Glomerular visceral epithelial cell (primary cell): ENCODE data around the gene RTKN.
"Not testable (repeated sequence)": the region's sequence is repeated elsewhere in the genome, so short reads cannot be mapped to it uniquely, and the experiment has no call there.

Experiments used
- DNase-seq: peaks from one replicate; pipeline ENCODE4 v3.0.0-alpha.2; 2016; ENCODE audit errors: extremely low spot score

The RTKN gene

GRCh38 chr2:74439373-74439772 is 2.4 kb downstream of the RTKN start:
- no peak for DNase-seq

- no peak for DNase-seq
These were observed 3.5 kb downstream of the RTKN start for GRCh38 chr2:74438248-74438647.

- DNase-seq: no peak
These were observed 4.7 kb downstream of the RTKN start for GRCh38 chr2:74436848-74437695.

DNA sequence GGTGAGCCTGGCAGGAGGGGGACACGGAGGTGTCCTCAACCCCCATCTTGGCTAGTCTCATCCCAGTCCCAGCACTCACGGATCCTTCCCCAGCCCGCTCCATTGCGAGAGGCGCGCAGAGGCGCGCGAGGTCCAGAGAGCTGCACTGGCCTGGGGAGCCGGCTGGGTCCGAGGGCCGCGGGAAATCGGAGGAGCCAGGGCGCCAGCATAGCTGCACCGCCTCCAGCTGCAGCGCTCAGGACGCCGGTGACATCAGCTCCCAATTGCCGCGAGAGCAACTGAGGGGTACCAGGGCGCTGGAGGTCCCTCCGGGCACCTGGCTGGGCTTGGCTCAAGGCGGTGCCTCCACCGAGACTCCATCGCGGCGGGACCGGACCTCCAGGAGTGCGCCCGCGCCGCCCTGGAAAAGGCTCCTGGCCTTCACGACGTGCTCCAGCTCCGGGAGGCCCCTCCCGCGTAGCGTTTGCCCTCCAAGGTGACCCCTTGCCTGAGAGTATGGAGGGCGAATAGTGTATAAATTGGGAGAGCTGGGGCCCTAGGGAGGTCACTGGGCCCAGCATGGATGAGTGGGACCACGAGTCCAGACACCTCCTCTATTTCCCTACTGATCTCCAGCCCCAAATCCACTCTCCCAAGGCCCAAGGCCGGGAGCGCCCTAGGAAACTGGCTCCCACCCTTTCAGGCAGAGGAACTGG is 5.5 kb downstream of the RTKN start:
- no peak for DNase-seq

- no peak for DNase-seq
These were observed 11.2 kb downstream of the RTKN start for GRCh38 chr2:74430502-74430901.

- DNase-seq: peak; percentile 30
These were observed 12.0 kb downstream of the RTKN start for GRCh38 chr2:74429487-74430451.

- DNase-seq: no peak
These were observed 13.1 kb downstream of the RTKN start for GRCh38 chr2:74428675-74429074.

- DNase-seq: no peak
These were observed 14.2 kb downstream of the RTKN start for GRCh38 chr2:74427551-74427950.

GRCh38 chr2:74426181-74426758 is 15.5 kb downstream of the RTKN start:
- no peak for DNase-seq

- no peak for DNase-seq
These were observed 16.2 kb downstream of the RTKN start for GRCh38 chr2:74425523-74425922.

DNA sequence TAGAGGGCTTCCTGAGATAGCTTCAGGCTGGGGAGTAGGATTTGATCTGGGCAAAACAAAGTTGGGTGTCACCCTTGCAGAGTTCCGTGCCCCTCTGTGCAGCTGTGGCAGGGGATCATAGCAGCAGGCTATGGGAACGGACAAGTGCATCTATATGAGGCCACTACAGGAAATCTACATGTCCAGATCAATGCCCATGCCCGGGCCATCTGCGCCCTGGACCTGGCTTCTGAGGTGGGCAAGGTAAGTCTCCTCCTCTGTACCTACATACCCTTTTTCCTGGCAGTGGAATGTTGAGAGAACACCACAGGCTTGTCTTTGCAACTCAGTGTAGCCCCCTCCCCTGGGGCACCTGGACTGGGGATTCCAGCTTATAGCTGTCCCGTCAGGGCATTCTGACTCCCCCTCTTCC is 16.7 kb downstream of the RTKN start:
- no peak for DNase-seq

DNA sequence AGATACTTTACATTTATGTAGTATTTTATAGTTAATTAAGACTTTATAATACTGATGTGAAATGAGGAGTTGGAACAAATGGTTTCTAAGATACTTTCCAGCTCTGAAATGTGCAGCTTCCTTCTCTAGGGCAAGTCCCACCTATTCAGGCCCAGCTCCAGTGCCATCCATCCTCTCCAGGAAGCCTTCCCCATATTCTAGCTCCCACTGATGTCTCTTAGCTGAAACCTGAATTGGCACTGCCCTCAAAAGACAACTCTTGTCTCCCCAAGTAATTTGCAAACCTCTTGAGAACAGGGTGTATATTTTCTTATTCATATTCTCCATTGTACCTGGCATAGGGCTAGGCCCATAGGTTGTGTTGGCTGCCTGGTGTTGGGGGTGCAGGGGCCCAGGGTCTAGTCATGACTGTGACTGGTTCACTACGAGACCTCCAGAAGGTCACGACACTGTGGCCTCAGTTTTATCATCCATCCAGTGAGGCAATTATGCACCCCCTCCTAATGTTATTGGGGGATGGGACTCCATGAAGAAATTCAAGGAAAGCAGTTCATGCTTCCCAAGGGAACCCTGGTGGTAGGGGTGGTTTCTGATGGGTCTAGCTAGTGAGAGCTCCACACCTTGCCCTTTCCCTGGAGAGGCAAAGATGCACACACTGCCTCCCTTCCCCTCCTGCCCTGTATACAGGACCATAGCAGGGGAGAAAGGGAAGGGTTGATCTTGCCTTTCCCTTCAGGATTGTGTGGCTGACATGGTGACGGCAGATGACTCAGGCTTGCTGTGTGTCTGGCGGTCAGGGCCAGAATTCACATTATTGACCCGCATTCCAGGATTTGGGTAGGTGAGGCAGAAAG is 17.4 kb downstream of the RTKN start:
- no peak for DNase-seq

DNA sequence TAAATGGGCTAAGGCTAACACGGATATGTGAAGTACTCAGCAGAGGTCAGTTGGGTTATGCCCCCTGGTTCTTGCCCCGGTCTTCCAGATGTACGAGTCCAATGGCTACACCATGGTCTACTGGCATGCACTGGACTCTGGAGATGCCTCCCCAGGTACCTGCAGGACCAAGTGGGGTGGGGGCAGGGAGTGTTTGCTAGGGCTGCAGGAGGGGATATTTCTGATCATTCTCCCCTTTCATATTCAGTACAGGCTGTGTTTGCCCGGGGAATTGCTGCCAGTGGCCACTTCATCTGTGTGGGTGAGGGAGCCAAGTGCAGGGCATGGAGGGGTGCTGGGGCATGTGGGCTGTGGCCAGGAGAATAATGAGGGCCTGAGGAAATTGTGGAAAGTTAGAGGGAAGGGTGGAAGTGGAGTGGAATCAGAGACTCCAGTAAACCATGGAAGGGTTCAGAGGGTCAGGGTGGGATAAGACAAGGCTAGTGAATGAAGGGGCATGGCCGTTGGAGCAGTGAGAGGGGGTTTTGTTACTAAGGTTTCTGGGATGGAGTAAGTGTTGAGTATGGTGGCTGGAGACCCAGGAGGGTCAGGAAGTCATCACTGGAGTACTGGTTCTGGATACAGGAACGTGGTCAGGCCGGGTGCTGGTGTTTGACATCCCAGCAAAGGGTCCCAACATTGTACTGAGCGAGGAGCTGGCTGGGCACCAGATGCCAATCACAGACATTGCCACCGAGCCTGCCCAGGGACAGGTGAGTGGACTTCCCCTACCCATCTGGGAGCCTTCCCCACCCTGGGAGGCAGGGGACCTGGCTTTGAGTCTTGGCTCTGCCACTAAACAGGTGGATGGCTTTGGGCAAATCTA is 18.3 kb downstream of the RTKN start:
- no peak for DNase-seq

GRCh38 chr2:74421221-74421870 is 20.4 kb downstream of the RTKN start, which contains the start of the genes C2orf81 and WDR54:
Gene C2orf81, minus strand, starts transcription at chr2:74421619. Its CDS starts 59 bp downstream, at chr2:74421560.
Gene WDR54, plus strand, starts transcription at chr2:74421730. Its CDS starts 424 bp downstream, at chr2:74422154.
- peak; percentile 89 for DNase-seq

- DNase-seq: not testable (repeated sequence)
These were observed 21.2 kb downstream of the RTKN start for GRCh38 chr2:74420443-74421103.

GRCh38 chr2:74420006-74420405 is 21.7 kb downstream of the RTKN start:
- DNase-seq: no peak

- no peak for DNase-seq
These were observed 22.4 kb downstream of the RTKN start for GRCh38 chr2:74419345-74419744.

- no peak for DNase-seq
These were observed 23.4 kb downstream of the RTKN start for GRCh38 chr2:74418312-74418711.
